Activated CD4-positive, alpha-beta T cell treated with anti-CD3 and anti-CD28 coated beads, Interleukin-2, amount 50 U/mL, for 48 hours (primary cell): ENCODE data around the gene EPHB2.

ENCODE experiments used
- DNase-seq, 2 experiments: peaks; one replicate each; pipeline ENCODE4 v3.0.0-alpha.2; 2020

Gene EPHB2

DNA sequence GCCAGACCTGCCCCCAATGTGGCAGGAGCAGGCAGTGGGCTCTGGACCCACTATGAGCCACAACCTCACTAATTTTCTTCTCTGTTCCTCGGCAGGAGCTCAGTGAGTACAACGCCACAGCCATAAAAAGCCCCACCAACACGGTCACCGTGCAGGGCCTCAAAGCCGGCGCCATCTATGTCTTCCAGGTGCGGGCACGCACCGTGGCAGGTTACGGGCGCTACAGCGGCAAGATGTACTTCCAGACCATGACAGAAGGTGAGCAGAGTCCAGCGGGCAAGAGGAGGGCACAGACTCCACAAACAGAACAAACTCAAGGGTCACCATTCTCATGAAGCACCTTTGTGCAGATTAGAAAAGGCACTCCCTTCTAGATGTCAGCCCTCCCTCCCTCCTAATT lies 182.2 kb downstream of the EPHB2 start:
- no peak for DNase-seq

- no peak for DNase-seq
These were observed 182.7 kb downstream of the EPHB2 start for GRCh38 chr1:22893292-22893691.

- no peak for DNase-seq
These were observed 184.7 kb downstream of the EPHB2 start for GRCh38 chr1:22895357-22895756.

GRCh38 chr1:22896184-22896583 lies 185.5 kb downstream of the EPHB2 start:
- DNase-seq: no peak

GRCh38 chr1:22900451-22900850 lies 189.8 kb downstream of the EPHB2 start:
- DNase-seq: no peak

- no peak for DNase-seq
These were observed 192.5 kb downstream of the EPHB2 start for GRCh38 chr1:22903113-22903512.

DNA sequence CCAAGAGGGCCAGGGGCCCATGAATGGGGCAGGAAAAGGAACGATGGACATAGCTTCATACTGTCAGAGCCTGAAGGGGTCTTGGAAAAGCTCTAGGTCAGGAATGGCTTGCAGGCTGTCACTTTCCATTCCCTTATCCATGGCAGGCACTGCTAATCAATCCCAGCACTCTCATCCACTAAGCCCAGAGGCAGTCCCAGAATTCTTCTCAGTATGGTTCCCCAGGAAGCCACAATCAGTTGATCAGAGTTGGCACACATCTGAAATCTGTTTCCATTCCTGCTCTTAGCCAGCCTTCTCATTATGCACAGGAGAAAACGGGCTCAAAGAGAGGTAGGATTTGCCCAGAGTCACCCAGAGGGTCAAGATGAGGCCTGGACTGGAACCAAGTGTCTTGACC lies 196.3 kb downstream of the EPHB2 start:
- DNase-seq: no peak

DNA sequence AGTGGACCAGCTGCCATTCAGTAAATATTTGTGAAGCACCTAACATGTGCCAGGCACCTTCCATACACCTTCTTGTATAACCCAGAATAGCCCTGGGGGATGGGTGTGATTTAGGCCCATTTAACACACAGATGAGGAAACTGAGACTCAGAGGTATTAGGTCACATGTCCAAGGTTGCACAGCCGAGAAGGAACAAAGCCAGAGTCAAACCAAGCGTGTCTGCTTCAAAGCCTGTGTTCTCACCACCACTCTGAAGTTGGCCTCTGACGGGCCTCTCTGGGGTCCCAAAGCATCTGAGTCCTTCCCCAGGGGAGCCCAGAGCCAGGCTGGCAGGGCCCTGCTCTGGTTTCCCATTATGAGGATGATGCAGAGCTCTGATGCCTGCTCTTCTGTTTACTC lies 196.9 kb downstream of the EPHB2 start:
- DNase-seq: no peak

DNA sequence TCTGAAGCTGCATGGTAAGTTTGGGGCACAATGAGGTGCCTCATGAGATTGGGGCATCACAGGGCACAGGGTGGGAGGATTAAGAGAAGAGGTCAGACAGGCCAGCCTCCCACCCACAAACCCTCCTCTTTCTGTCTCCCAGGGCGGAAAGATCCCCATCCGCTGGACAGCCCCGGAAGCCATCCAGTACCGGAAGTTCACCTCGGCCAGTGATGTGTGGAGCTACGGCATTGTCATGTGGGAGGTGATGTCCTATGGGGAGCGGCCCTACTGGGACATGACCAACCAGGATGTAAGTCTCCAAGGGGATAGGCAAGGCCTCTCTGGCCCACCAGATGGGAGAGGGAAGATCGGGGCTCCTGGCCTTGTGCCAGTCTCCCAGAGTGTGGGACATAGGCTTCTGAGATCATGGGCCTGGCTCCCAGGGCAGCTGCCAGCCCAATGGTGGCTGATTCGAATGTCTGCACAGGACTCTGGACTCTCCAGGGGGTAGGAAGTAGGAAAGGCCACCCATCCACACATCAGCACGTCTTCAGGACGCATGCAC lies 198.3 kb downstream of the EPHB2 start:
- no peak for DNase-seq

DNA sequence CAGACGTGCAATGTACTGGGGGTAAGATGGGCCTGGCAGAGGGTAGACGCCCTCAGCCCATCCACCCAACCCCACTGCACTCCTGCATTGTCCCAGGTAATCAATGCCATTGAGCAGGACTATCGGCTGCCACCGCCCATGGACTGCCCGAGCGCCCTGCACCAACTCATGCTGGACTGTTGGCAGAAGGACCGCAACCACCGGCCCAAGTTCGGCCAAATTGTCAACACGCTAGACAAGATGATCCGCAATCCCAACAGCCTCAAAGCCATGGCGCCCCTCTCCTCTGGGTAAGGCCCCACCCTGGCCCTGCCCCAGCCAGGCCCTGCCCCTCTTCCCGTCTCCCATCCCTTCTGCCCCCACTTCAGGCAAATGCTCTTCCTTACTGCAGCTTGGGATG lies 199.6 kb downstream of the EPHB2 start:
- DNase-seq: no peak

DNA sequence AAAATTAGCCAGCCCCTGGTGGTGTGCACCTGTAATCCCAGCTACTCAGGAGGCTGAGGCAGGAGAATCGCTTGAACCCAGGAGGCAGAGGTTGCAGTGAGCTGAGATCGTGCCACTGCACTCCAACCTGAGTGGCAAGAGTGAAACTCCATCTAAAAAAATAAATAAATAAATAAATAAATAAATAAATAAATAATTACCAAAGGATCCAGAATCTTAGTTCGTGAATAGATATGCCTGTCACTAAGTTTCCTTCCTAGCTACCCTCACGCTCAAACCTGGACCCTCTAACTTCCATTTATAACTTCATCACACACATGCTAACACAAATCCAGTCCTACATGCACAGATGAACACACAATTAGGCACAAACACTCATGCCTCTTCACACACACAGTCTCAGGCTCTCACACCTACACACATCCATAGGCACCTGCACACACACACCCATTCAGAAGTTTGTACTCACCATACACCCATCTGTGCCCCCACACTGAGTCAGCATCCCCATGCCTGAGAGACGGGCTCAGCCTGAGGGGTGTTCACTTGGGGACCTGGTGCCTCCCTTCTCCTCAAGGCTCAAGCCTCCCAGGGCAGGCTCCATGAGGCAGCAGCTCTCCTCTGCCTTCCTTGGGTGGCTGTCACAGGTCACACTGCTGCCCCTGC lies 200.5 kb downstream of the EPHB2 start:
- no peak for DNase-seq

GRCh38 chr1:22912311-22912710 lies 201.7 kb downstream of the EPHB2 start:
- DNase-seq: no peak

- DNase-seq: no peak
These were observed 202.9 kb downstream of the EPHB2 start for GRCh38 chr1:22913421-22914141.

- no peak for DNase-seq
These were observed 203.5 kb downstream of the EPHB2 start for GRCh38 chr1:22914156-22914555.

DNA sequence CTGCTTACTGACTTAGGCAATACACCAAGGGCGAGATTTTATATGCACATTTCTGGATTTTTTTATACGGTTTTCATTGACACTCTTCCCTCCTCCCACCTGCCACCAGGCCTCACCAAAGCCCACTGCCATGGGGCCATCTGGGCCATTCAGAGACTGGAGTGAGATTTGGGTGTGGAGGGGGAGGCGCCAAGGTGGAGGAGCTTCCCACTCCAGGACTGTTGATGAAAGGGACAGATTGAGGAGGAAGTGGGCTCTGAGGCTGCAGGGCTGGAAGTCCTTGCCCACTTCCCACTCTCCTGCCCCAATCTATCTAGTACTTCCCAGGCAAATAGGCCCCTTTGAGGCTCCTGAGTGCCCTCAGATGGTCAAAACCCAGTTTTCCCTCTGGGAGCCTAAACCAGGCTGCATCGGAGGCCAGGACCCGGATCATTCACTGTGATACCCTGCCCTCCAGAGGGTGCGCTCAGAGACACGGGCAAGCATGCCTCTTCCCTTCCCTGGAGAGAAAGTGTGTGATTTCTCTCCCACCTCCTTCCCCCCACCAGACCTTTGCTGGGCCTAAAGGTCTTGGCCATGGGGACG lies 204.1 kb downstream of the EPHB2 start:
- DNase-seq: no peak

- DNase-seq: no peak
These were observed 204.6 kb downstream of the EPHB2 start for GRCh38 chr1:22915231-22915630.

GRCh38 chr1:22915816-22916470 lies 205.3 kb downstream of the EPHB2 start:
- DNase-seq: no peak

GRCh38 chr1:22916471-22916820 lies 205.8 kb downstream of the EPHB2 start:
- DNase-seq: no peak

DNA sequence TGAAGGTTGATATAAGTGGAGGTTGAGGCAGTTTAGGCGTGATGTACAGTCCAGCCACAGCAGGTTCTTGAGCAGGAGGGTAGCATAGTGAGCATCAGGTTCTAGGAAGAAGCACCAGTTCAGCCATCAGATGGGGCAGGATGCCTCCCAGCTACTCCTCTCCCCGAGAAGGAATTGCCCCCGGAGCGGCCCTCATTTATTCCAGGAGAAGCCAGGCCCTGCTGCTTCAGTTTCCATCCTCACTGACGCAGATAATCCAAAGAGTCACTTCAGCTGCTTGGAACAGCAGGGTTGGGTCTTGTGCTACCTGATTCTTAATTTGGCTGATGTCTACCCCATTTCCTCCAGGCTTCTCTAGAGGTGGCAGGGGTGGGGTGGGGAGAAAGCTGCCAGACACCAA lies 207.3 kb downstream of the EPHB2 start:
- no peak for DNase-seq

DNA sequence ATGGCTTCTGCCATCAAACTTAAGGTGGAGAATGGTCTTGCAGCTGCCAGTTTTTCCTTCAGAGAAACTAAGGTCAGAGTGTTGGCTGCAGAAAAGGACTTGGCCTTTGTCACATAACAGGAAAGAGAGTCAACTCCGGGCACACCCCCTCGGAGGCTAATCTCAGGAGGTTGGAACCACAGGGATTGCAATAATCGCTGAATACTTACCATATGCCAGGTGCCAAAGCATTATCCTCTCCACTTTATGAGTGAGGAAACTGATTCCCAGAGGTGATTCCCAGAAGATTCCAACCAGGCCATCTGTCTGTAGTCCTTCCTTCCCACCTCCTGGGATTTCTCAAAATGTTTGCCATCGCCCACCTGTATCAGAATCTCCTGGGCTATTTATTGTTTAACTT lies 208.0 kb downstream of the EPHB2 start:
- DNase-seq: no peak

GRCh38 chr1:22919341-22920025 lies 208.8 kb downstream of the EPHB2 start:
- DNase-seq: no peak

- DNase-seq: no peak
These were observed 209.5 kb downstream of the EPHB2 start for GRCh38 chr1:22920026-22920733.
